Measurements from ENCODE around the gene RITA1.

The RITA1 gene

GRCh38 chr12:113211160-113211559 is 25.6 kb downstream of the RITA1 start:
- Histone ChIP-seq H3K9me3 (no peaks in the 10 kb centered on the region), H3K27ac (no peak overlapping the region), H3K36me3 (no peaks in the 10 kb centered on the region), H3K4me1 (ENCODE audit: control insufficient read depth in 1 of 2, insufficient read depth in 1 of 2, low read depth in 1 of 2, low read length in 1 of 2) (peaks cover 54 to 67% of the 10 kb centered on the region in 2 experiments), H3K27me3 (no peaks in the 10 kb centered on the region), H3K4me3 (ENCODE audit: low read depth in 1 of 2, low read length in 1 of 2) (no peak overlapping the region)
- TF ChIP-seq CTCF (IDR thresholded peaks at IDR 0.05), result no peak

- Histone ChIP-seq H3K4me1 (ENCODE audit: control insufficient read depth in 1 of 2, insufficient read depth in 1 of 2, low read depth in 1 of 2, low read length in 1 of 2) (peaks cover 25 to 33% of the 10 kb centered on the region in 2 experiments), H3K9me3 (no peaks in the 10 kb centered on the region), H3K4me3 (ENCODE audit: low read depth in 1 of 2, low read length in 1 of 2) (peak overlapping the region in 1 of 2 experiments; percentile 21), H3K27ac (peak overlapping the region; percentile 67), H3K27me3 (no peaks in the 10 kb centered on the region), H3K36me3 (no peaks in the 10 kb centered on the region)
- peak; percentile 61 for TF ChIP-seq CTCF (IDR thresholded peaks at IDR 0.05)
Measured at GRCh38 chr12:113214895-113215400, 29.4 kb downstream of the RITA1 start.

- Histone ChIP-seq H3K27ac (no peak overlapping the region), H3K36me3 (no peaks in the 10 kb centered on the region), H3K4me1 (ENCODE audit: control insufficient read depth in 1 of 2, insufficient read depth in 1 of 2, low read depth in 1 of 2, low read length in 1 of 2) (peaks cover 26 to 29% of the 10 kb centered on the region in 2 experiments), H3K9me3 (no peaks in the 10 kb centered on the region), H3K27me3 (no peaks in the 10 kb centered on the region), H3K4me3 (ENCODE audit: low read depth in 1 of 2, low read length in 1 of 2) (no peak overlapping the region)
- TF ChIP-seq CTCF (IDR thresholded peaks at IDR 0.05), result no peak
Measured at GRCh38 chr12:113216027-113216426, 30.5 kb downstream of the RITA1 start.

GRCh38 chr12:113220593-113221180 is 35.2 kb downstream of the RITA1 start:
- H3K4me1 ChIP-seq (ENCODE audit: control insufficient read depth in 1 of 2, insufficient read depth in 1 of 2, low read depth in 1 of 2, low read length in 1 of 2), result peaks cover 20 to 30% of the 10 kb centered on the region in 2 experiments
- no peaks in the 10 kb centered on the region for H3K9me3 ChIP-seq
- no peaks in the 10 kb centered on the region for H3K36me3 ChIP-seq
- peak overlapping the region; percentile 62 to 63 for H3K4me3 ChIP-seq (ENCODE audit: low read depth in 1 of 2, low read length in 1 of 2)
- H3K27me3 ChIP-seq, result no peaks in the 10 kb centered on the region
- peak overlapping the region; percentile 58 for H3K27ac ChIP-seq
- TF ChIP-seq CTCF (IDR thresholded peaks at IDR 0.05), result no peak

- Histone ChIP-seq H3K4me3 (ENCODE audit: low read depth in 1 of 2, low read length in 1 of 2) (peak within 1 kb of the TSS; percentile 62 to 75), H3K4me1 (ENCODE audit: control insufficient read depth in 1 of 2, insufficient read depth in 1 of 2, low read depth in 1 of 2, low read length in 1 of 2) (peaks cover 15 to 22% of the 10 kb centered on the region in 2 experiments), H3K9me3 (no peaks in the 10 kb centered on the region), H3K36me3 (no peaks in the 10 kb centered on the region), H3K27me3 (no peaks in the 10 kb centered on the region), H3K27ac (peak within 1 kb of the TSS; percentile 65)
- peak; percentile 86 for TF ChIP-seq CTCF (IDR thresholded peaks at IDR 0.05)
Measured at GRCh38 chr12:113221181-113221996, 35.9 kb downstream of the RITA1 start, which contains the start of gene TPCN1. Gene TPCN1, plus strand, starts transcription at chr12:113221464. Its CDS starts 5,389 bp downstream, at chr12:113226853.

Measured in neutrophil (primary cell).